Fibroblast of skin of right quadriceps (primary cell): Measurements from ENCODE around the gene KANSL3.
"Not testable (repeated sequence)": the region's sequence is repeated elsewhere in the genome, so short reads cannot be mapped to it uniquely, and the experiment has no call there.

Experiments
- DNase-seq: peaks from one replicate; pipeline ENCODE4 v3.0.0-alpha.2; 2013

Gene KANSL3

DNA sequence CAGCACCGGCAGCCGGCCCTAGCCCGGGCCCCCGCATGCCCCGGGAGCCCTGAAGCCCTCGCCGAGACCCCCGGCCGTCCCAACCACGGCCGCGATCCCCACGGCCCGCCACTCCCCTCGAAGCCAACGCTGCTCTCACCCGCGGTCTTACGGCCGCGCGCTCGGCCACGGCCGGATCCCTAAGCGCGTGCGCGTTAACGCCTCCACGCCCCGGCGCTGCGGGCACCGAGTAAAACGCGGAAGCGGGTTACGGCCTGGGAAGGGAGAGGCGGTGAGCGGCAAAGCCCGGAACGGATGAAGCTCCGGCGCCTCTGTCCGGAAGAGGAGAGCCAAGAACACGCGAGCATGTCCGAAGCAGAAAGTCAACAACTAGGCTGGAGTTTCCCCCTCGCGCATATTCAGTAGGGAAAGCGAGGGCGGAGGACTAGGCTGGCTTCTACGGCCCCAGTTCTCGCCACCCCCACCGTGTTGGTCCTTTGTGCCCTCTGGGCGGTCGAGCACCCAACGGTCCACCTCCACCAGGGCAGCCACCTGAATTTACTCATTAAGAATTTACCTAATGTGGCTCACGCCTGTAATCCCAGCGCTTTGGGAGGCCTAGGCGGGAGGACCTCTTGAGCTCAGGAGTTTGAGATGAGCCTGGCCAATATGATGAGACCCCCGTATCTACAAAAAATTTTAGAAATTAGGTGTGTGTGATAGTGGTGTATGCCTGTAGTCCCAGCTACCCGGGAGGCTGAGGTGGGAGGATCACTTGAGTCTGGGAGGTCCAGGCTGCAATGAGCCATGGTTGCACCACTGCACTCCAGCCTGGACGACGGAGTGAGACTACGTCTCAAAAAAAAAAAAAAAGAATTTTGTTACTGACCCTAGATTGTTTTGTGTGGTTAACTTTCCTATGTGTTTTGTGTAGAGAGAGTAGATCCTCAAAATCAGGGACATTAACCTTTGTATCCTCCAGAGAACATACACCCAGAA lies at the start of gene KANSL3:
Gene KANSL3 (minus strand): TSS at position 169 of the 978 bp plus-strand sequence. CDS start 1,177 bp downstream, outside the sequence.
- DNase-seq: peak; percentile 93

DNA sequence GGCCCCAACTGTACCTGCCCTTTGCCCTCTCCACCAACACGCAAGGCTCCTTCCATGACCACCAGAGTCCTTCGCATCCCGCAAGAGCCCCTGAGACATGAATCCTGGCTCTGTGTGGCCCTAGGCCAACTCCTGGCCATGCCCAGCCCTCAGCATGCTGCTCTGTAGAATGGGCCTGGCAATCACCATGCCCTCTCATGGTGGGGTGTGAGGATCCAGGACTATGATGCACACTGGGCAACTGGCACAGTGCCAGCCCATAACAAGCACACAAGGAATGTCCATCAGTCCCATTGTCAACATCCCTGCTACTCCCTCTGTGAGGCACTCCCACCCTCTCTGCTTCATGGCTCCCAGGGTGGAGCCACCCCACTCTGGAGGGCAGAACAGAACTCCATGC lies 49.2 kb upstream of the KANSL3 start:
- DNase-seq: no peak

DNA sequence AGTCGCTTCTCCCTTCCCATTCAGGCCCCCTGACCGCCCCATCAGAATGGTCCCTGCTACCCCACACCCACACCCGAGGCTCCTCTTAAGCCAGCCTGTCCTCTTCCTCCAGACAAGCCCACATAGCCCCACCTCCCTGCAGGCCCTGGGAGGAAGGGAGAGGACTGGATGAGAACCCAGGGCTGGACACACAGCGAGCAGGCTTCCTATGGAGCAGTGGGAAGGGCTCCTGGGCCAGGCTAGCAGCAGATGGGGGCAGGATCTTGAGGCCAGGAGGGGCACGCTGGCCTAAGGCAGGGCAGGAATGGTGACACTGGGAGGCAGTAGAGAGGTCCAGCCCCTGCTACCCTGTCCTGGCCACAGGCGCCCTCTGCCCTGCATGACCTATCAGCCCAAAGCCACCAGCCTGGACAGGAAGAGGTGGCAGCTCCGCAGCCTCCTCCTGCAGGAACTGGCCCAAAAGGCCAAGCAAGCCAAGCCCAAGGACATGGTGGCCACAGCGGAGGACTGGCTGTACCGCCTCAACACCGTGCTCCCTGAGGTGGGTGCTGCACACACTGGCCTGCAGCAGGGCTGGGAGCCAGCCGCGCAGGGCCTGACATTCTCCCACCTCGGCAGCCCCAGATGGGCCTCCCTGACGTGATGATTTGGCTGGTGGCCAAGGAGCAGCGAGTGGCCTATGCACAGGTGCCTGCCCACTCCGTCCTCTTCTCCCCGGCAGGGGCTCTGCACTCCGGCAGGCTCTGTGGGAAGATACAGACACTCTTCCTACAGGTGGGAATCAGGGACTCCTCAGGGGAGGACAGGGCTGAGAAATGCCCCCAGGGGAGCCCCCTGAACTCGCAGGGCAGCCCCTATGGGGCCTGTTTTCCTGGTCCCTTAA lies 47.7 kb upstream of the KANSL3 start:
- peak; percentile 9 for DNase-seq

DNA sequence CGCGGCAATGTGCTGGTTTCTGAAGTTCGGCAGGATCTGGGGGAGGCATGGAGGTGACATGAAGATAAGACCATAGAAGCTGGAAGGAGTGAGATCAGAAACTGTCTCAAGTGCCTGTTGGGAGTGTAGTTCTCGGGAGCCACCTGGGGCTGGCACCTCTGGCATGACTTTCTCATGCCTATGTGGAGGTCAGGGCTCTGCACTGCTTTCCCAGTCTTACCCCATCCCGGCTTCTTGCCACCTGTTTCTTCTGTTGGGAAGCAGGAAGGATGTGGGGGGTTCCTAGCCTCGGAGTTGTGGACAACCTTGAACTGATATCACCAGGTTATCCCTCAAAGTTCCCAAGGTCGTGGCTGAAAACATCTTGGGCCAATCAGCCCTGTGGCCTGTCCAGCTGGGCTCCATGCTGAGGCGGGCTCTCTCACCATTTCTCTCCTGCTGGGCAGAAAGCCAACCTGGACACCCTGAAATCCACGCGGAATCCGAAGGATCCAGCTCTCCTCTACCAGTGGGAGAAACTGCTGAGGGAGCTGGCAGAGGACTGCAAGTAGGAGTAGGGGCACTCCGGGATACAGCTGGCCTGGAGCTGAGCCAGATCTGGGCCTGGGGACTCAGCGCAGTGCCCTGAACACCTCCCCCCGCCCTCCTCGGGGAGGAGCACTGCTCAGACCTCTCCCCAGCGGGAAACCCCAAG lies 46.9 kb upstream of the KANSL3 start:
- DNase-seq: no peak

DNA sequence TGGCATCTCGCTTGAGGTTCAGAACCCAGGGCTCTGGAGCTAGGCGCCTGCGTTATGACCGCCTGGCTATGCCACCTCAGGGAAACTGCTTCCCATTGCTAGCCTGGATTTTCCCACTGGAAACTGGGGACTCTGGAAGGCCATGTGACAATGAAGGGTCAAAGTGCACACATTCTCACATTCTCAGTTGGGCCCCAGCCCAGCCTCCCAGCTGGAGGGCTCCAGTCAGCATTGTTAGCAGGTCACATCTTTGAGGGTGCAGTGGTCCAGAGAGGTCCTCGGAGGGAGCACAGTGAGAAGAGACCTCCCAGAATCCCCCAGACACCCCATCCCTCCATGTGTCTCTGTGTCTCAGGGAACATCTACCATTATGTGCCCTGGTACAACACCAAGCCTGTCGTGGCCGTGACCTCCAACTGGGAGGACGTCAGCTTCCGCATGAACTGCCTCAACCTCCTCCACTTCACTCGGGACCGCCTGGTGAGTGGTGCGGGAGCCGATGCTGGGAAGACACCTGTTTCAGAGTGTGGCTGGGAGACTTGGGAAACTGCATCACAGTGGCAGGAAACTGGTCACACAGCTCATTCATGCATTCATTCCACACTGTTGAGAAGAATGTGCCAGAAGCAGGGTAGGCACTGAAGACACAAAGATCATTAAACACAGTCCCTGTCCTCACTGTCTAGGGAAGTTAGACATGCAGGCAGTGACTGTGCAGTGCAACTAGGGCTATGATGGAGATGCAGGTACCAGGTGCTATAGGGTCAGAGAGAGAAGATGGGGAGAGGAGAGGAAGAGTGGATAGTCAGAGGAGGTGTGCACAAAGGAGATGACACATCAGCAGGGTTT lies 46.1 kb upstream of the KANSL3 start:
- no peak for DNase-seq

DNA sequence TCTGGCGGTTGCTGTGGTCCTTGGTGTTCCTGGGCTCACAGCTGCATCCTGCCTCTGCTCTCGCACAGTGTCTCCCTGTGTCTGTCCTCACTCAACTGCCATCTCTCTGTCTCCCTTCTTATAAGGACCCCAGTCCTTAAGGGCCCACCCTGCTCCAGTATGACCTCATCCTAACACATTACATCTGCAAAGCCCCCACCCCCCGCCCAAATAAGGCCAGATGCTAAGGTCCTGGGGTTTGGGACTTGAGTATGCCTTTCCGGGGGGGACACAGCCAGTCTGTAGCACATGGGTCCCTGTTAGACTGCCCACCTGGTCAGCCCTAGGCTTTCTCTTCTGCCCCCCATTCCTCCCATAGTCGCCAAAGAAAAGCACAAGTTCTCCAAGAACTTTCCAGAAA lies 45.2 kb upstream of the KANSL3 start:
- DNase-seq: no peak

DNA sequence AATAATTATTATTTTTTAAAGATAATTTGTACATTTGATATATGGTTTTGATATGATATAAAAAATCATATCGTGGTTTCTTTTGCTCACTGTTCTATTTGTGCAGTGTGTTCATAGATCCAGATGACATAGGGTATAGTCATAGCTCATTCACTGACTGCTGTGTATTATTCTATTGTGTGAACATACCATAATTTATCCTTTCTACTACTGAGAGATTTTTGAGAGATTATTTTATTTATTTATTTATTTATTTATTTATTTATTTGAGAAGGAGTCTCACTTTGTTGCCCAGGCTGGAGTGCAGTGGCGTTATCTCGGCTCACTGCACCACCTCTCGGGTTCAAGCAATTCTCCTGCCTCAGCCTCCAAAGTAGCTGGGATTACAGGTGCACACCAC lies 43.4 kb upstream of the KANSL3 start:
- no peak for DNase-seq

DNA sequence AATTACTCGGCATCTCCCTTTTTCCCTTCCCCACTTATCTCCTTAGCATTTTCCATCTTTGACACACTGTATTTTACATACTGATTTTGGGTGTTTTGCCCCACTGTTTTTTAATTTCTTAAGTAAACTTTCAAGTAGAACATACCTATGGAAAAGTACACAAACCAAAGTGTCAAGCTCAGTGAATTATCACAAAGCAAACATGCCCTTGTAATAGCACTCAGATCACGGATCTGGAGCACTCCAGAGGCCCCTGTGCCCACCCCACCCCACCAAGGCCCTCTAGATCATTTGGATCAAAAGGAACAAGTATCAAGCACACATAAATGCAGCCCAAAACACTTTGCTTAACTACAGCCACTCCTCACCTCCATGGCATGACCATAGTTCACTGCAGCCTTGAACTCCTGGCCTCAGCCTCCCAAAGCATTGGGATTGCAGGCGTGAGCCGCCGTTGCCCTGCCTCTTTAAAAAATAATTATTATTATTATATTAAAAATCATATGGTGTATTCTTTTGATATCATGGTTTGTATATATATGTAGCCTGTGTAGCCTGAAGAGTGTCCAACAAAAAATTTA lies 42.5 kb upstream of the KANSL3 start:
- no peak for DNase-seq

DNA sequence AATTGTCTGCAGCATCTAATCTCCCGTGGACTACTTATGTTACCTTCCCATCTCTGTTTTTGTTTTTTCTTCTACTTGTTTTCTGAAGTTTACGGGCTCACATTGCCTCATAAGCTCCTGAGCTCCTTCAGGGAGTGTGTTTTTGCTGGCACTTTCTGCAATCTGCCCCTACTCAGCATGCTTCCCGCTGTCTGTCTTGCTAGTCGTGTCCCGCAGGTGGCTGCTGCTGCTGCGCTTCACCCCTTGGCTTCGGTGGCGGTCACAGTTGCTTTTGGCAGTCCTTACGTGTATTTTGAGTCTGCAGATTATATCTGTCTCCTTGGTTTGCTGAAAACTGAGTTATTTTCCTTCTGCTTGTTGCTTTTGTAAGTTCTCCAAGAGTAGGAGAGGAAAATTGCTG lies 41.7 kb upstream of the KANSL3 start:
- DNase-seq: no peak

DNA sequence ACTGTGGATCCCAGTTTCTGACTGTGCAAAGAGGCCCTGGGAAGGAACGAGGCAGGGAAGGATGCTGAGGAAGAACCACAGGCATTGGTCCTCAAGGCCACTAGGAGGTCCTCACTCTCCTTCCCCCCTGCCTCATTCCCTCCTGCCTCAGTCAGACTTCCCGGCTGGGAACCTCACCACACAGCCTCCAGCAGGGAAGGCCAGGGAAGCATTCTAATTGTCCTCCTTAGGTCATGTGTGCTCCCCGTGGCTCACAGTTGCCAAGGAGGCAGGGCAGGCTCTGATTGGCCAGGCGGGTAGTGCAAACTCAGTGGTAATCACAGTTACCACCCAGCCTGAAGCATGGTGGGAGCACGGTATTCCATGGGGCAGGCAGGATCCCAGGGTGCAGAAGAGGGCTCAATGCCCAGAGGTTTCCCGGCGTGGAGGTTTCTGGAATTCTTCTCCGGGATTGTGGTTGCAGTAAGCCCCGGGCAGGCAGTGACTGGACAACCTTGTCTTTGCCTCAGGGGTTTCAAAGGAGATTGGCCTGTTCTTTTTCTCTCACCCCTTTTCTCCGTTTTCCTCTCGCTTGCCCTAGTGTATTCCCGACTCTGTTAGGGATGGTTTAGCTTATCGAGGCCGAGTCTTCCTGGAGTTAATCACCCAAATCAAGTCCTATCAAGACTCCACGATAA lies 31.6 kb upstream of the KANSL3 start:
- no peak for DNase-seq

DNA sequence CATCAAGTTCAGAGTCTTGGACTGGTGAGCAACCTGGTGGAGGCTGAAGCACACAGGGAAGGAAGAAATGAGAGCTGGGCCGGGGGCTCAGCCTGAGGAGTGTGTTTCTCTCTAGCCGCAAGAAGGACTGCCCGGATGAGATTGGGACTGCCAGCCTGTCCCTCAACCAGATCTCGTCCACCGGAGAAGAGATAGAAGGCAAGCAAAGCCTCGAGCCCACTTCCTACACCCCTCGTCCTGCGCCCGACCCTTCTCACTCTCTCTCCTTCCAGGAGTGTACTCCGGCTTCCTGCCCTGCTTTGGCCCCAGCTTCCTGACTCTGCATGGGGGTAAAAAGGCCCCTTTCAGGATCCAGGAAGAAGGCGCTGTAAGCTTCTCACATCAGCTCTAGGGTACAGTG lies 30.7 kb upstream of the KANSL3 start:
- no peak for DNase-seq

DNA sequence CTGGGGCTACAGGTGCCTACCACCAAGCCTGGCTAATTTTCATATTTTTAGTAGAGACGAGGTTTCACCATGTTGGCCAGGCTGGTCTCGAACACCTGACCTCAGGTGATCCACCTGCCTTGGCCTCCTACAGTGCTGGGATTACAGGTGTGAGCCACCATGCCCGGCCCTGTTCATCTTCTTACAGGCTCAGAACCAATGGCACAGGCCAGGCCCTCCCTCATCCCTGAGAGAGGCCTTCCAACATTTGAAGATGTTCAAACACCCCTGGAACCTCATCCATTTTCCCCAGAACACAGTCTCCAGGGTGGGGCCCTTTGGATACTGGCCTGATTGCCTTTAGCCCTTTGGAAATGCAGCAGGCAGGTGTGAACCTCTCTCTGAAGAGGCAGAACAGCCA lies 27.6 kb upstream of the KANSL3 start:
- not testable (repeated sequence) for DNase-seq

DNA sequence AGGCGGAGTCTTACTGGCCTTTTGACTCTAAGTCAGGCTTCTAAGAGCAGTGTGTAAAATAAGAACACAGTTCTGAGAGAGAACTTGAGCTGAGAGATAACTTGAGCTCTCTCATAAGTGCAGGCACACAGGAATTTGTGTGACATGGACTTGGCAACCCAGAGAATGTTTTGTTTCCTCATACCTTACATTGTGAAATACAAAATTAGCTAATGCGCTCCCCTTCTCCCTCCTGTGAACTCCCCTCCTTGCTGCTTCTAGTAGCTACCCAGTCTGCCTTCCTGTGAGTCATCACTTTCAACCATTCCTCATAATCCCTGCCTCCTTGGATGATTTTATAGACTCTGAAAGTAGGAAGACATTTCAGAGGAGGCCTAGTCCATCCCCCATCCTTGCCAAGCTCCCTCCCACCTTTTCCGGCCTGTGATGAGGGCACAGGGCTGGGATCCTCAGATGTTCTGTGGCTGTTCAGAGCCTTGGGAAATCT lies 27.0 kb upstream of the KANSL3 start:
- peak; percentile 99 for DNase-seq

DNA sequence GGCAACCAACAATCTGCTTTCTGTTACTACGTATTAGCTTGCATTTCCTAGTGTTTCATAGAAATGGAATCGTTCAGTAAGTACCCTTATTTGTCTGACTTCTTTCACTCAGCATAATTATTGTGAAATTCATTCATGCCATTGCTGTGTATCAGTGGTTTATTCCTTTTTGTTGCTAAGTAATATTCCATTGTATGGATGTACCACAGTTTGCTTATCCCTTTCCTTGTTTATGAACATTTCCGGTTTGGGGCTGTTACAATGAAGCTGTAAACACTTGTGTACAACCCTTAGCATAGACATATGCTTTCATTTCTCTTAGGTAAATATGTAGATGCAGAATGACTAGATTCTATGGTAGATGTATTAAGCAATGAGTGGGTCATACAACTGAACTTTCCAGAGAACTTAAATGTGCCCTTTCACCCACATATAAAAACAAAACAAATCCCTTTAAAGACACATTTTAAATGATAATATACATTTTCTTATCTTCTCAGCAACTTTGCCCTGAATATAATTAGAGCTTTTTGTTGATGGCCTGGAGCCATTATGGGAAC lies 26.3 kb upstream of the KANSL3 start:
- DNase-seq: no peak

DNA sequence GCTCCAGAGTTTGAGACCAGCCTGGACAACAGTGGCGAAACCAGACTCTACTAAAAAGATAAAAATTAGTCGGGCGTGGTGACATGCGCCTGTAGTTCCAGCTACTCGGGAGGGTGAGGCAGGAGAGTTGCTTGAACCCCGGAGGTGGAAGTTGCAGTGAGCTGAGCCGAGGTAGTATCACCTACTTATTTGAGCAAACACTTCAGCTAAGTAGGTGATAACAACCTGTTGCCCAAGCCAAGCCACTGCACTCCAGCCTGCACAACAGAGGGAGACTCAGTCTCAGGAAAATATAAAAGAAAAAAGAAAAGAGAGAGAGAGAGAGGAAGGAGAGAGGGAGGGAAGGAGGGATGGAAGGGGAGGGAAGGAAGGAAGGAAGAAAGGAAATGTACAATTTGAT lies 25.7 kb upstream of the KANSL3 start:
- no peak for DNase-seq

DNA sequence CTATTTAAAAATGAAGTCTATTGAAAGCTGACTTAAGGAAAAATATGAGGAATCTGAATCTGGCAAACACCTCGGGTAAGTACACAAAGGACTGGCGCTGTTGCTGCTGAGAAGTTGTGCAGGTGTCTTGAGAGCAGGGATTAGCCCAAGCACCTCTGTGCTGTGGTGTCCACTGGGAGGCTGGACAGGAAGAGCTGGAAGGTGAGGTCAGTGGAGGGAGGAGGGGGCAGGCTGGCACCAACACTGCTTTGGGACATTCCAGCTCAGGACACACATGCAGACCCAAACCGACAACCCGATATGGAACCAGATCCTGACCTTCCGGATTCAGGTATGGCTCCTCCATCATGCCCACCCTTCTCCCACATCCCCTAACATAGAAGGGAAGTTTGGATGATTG lies 25.1 kb upstream of the KANSL3 start:
- no peak for DNase-seq

DNA sequence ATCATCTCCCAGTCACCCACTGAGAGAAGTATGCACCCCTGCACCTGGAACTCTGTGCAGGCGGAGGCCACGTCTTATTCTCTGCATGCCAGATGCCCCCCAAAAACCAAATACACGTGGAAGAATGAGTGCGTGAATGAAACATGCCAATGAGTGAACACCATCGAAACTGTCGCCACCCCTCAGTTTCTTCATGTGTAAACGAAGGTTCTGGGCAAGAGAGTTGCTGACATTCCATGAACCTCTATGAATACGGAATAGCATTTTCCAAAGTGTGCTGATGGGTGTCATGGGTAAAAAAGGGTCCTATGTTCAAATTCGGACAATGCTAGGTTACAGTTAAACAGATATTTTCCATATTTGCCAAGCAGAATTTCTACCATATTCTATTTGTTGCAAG lies 24.2 kb upstream of the KANSL3 start:
- DNase-seq: no peak

DNA sequence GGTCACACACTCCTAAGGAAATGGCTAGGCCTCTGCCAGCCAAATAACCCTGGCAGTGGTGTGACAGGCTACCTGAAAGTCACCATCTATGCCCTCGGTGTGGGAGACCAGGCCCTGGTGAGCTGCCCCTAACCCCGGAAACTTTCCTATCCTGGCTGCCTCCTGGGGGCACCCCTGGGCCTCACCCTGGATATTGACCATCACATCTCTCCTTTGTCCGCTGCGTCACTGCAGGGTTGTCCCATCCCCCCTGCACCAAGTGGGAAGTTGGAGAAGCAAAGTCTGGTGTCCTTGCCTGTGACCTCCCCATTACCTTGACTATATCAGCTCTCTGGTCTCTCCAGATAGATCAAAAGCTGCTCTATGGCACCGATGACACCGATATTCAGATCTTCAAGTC lies 23.2 kb upstream of the KANSL3 start:
- no peak for DNase-seq

DNA sequence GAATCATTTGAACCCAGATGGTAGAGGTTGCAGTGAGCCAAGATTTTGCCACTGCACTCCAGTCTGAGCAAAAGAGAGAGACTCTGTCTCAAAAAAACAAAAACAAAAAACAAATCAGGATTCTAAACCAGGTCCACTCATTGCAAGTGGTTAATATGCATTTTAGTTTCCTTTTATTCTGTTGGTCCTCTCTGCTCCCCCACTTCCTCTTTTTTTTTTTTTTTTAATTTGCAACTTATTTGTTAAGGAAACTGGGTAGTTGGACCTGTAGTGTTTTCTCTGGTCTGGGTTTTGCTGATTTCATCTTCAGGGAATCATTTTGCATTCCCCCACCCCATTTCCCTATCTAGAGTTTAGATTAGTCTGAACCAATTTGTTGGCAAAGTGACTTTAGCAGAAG lies 18.4 kb upstream of the KANSL3 start:
- DNase-seq: no peak

DNA sequence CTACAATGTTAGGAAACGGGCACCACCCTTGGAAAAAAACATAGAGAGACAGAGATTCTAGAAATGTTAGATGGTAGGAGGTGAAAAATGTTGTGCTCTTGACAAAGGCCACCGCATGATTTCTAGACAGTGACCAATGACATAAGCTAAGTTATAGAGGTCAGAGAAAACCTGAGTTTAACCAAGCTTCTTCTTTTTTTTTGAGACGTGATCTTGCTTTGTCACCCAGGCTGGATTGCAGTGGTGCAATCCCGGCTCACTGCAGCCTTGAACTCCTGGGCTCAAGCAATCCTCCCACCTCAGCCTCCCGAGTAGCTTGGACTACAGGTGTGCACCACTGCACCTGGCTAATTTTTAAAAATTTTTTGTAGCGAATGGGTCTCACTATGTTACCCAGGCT lies 17.4 kb upstream of the KANSL3 start:
- no peak for DNase-seq

DNA sequence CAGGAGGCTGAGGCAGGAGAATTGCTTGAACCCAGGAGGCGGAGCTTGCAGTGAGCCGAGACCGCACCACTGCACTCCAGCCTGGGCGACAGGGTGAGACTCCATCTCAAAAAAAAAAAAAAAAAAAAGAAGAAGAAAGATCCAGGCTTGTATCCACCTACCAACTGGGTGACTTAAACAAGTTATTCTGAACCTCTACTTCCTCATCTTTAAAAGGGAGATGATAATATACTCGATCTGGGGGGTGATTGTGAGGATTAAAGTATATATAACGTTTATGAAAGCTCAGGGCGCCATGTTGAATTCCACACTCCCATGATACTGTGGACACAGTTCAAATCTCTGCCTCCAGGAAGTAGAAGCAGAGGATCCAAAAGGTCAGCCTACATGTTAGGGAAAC lies 16.7 kb upstream of the KANSL3 start:
- DNase-seq: not testable (repeated sequence)
